CD4-positive, alpha-beta T cell treated with Interleukin-4 for 4 hours (primary cell): ENCODE results near the gene DPYD.

Experiments
- DNase-seq: peaks from one replicate; pipeline ENCODE4 v3.0.0-alpha.2; 2020

DPYD gene

DNA sequence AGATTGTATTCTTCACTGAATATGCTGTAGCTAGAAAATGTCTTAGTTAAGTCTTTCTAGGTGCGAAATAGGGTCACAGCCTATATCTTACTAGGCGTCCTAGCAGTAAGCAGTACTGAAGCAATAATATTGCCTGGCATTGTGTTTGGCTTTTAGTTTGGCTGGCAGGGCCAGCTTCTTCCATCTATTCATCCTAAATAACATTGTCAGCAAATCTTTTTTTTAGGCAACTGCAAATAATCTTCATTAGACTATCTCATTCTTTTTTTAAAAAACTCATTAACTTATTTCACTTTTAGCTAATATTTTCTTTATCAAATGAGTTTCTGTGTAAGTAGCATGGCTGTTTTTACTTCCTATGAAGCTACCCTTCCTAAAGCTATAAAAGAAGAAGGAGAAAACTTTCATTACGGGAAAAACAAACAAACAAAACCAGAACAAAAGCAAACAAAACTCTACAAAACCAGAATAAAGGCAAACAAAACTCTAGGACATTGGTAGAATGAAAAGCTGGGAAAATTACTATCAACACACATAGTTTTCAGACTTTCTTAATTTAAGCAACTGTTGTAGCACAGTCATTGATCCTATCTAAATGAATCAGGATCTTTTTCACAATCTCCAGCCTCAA, 506.0 kb downstream of the DPYD start:
- DNase-seq: no peak

DNA sequence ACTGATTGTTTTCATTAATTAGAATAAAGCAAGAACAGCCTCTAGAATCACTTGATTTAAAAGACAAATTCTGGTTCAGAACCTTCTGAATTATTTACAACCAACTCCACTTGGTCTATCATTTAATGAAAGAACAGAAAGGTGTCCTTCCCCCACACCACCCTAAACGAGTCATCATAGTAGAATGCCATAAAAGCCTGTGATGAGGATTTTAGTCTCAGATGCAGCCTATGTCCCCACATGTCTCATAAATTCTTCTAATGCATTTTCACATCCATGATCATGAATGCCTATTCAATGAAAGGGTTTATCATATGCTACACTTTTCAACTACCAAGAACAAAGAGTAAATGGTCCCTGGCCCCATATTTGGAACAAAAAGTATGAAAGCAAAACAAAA, 508.1 kb downstream of the DPYD start:
- DNase-seq: no peak

DNA sequence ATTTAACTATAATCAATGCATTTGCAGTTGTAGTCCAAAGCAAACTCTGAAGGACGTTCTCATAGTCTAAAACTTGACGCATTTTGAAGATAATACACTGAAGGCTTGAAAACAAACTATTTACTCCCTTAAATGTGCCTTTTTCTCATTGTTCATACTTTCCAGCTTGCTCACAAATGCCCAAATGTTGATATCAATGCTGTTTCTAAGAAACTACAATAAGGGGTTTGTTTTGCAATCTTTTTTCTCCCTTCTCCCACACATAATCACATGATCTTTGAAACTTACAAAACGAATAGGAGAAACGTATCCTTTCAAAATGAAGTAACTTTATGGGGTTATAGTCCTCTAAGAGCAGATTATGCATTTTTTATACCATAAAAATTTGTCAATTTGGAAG, 508.7 kb downstream of the DPYD start:
- no peak for DNase-seq

DNA sequence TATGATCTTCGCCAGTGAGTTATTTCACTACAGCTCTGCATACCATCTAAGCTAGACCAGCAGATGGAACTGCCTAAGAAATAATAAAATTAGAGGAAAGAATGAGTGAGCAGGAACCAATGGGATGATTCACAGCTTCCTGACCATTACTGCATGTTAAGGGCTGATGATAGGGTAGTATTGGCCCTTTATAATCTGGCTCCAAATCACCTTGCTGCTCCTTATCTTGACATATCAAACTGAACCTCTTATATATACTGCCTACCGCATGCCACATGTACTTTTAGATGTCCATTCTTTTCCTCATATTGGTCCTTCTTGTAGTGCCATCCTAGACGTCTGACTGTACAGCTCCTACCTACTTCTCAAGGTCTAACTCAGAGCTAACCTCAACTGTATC, 524.4 kb downstream of the DPYD start:
- no peak for DNase-seq

DNA sequence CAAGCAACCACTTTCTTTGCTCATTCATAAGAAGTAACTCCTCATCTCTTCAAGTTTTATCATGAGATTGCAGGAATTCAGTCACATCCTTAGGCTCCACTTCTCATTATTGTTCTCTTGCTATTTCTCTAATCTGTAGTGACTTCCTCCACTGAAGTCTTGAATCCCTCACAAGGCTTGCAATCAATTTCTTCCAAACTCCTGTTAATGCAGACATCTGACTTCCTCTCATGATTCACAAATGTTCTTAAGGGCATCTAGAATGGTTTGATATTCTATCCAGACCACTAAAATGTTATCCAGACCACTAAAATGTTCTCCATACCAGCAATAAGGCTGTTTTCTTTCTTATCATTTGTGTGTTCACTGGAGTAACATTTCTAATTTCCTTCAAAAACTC, 528.1 kb downstream of the DPYD start:
- DNase-seq: no peak

DNA sequence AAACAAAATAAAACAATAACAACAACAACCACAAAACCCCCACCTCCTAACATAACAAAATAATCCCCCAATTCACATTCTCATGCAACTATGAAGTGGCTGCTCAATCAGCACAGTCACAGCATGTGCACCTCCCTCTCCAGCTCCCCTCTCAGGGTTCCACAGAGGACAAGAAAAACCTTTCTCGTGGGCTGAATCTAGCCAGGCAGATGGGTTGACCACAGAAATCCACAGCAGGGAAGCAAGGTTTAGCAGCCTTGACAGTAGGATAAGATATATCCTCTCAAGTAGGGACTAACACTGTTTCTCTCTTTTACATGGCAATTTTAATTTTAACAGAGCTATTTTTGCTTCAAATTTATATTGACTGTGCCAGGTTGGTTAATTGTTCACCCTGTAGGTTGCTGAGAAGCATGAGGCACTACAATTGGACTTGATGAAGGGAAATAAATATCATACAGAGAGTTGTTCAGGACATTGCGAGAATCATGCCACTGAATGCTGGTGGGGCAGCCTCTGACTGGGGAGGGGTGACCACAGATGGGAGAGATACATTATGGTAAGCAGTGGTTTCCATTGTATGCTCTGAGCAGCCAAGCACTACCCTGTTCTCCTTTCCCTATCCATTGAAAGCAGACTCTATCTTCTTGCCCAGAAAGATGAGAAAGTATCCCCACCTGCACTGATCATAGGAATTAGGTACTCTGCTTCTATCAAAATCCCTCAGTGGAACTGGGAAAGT, 535.1 kb downstream of the DPYD start:
- DNase-seq: no peak

DNA sequence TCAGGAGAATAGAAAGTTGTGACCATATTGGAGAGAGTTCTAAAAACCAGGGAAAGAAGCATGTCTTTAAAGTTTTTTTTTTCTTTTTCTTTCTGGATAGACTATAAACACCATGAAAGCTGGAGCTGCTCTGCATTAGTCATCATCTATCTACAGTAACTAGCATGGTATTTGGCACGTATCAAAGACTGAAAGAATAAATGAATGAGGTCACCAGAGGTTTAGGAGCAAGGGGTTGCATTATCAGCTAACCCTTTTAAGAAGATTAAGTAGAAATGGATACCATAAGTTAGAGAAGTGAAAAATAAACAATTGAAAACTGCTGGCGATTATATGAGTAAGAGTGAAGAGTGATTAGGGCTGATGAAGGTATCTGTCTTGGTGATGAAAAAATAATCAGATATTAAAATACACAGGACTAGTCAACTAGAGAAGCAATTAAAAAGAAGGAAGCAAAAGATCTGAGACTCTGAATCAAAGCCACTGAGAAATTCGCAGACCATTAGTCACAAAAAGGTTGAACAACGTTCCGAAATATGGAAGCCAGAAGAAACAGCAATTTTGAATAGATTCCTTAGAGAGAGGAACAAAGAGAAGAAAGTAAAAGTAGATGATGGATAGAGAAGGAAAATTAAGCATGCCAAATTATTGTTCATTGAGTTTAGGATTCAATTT, 536.4 kb downstream of the DPYD start:
- DNase-seq: no peak

DNA sequence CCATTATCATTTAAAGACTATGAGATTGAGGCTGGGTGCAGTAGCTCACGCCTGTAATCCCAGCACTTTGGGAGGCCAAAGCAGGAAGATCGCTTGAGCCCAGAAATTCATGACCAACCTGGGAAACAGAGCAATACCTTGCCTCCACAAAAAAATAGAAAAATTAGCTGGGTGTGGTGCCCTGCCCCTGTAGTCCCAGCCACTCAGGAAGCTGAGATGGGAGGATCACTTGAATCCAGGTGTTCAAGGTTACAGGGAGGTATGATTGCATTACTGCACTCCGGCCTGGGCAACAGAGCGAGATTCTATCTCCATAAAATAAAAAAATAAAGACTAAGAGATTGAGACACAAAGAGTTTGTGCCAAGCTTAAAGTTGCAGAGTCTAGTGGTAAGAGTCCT, 537.0 kb downstream of the DPYD start:
- DNase-seq: no peak

DNA sequence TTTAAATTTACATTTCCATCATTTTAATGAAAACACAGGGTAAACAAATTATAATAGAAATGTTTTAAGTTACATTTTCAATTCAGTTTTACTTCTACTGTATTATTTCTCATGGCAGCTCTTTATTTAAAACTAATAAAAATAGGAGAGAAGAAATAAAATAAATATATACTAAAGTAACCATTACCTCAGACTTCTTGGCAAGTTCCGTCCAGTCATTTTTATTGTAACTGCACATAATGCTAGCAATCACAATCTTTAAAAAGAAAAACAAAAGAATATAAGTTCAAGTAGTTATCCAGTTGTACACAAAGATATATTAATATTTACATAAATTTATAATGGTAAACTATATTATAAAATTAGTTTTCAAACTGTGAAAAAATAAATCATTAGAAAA, 538.6 kb downstream of the DPYD start:
- DNase-seq: no peak

DNA sequence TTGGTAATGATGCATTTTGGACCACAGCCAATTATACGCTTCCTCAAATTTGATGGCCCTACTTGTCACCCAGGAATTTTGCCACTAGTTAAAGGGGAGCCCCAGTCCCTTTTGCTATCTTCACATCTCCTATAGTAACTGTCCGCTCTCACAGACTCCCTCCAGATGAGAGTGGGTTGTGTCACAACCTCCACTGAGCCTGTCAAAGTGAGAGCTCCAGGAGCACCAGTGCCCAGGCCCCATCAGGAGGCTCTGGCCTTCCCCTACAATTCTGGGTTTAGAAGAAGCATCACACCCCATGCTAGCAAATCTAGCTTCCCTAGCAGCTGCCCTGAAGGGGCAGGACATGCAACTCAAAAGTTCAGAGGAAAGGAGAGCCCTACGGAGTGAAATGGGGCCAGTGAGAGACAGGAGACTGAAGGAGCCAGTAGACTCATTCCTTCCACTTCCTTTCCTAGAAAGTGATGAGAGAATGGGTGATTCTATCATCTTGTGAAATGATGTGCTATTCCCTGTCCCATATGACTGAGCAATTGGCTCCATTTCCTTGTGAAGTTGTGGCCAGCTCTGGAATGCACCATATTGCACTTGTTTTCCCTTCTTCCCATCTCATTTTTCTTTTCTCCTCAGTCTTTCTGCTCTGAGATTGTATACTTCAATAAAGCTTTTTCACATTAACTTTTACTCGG, 541.3 kb downstream of the DPYD start:
- DNase-seq: no peak

DNA sequence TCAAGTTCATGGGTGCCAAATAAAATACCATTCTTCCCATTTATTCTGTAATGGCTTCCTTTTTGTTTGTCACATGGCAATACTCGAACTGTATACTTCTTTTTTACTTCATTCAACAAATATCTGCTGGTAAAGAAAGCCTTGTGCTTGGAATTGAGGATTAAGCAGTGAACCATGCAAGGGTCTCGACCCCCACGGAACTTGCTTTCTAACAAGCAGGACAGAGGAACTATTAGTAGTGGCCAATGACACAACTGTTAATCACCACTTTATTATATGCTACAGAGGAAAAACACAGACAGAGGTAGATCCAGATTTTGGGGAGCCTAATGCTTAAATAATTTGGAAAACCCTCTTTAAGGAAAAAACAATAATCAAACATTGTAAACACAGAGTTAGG, 542.2 kb downstream of the DPYD start:
- DNase-seq: no peak

DNA sequence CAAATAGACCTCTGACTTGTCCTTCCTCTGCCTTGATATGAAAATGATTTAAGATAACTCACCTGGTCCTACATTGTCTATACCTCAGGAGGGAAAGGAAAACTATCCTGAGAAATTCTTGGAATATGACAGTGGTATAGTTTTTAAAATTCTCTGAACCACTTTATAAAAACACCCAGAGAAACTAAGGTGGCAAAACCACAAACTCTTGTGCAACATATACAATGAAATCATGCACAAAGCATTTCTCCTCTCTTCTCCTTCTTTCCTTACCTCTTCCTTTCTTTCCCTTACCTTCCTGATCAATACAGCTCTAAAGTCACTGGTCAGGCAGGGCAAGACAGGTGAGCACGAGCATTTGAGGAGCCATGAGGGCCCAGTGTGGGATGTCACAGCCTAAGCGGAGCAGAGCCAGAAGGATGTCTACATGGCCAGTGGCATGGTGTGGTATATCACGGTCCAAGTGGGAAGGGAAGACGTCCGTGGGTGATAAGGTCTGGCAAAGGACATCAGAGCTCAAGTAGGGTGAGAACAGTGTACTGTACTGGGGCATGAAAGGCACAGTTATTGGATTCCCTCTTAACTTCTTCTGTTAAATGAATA, 543.3 kb downstream of the DPYD start:
- DNase-seq: no peak

DNA sequence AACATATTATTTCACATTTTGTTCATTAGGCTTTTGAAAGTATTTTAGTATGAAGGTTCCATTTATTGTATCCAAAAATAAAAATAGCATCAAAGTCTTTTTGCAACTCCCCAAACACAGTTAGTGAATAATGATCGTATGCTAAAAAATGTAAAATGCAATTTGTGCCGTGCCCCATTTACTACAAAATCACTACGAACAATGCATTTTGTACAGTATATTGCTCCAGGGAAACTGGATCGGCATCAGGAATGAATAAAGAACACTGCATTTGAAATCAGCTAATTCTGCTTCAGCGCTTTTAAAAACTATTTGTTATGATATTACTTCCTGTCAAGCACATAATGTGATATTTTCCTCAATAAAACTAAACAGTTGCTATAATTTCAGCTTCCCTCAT, 547.8 kb downstream of the DPYD start:
- no peak for DNase-seq

DNA sequence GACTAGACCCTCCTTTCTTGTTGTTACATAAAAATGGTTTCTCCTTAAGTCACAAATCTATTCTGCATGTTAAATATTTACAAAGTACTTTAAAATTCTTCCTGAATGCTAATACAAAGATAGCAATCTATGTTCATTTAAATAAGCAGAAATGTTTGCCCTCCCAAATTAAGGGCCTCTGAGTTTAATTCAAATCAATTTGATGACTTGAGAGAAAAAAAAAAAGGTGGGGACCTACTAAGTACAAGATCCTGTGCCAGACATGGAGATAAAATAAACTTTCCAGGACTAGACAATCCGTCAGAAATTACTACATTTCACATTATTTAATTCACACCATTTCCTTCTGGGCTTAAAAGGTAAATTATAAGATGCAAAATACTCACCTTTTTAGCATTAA, 548.3 kb downstream of the DPYD start:
- DNase-seq: no peak

DNA sequence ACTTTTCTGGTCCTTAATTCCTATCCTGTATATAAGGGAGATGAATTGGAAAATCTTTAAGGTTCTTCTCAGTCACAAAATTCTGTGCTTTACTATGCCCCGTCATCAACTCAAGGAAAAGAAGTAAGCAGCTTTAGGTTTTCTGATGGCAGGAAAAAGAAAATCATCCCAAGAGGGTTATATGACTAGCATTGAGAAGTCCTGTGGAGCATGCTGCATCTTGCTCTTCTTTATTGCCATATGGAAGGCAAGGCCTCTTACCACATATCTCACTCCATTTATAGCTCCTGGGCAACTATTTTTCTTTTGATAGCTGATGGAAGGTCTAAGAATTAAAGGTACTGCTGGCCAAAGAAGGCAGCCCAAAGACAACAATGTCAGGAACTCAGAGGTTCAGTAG, 552.5 kb downstream of the DPYD start:
- DNase-seq: no peak

DNA sequence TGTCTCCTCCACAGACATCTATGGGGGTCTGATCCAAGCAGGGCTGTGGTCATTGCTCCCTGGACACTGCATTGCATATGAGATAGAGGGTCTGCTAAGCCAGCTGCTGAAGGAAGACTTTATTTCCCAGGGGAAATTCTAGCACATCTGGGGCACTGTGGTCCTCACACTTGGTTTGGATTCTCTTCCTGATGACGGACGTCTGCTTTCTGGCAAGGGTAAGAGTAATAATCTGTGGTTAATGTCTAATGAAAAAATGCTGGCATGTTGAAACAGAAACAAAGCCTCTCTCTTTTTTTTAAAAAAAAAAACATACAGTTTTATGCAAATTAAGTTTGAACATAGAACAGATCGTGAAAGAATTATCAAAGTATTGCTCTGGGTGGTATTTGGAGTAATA, 553.9 kb downstream of the DPYD start:
- no peak for DNase-seq

DNA sequence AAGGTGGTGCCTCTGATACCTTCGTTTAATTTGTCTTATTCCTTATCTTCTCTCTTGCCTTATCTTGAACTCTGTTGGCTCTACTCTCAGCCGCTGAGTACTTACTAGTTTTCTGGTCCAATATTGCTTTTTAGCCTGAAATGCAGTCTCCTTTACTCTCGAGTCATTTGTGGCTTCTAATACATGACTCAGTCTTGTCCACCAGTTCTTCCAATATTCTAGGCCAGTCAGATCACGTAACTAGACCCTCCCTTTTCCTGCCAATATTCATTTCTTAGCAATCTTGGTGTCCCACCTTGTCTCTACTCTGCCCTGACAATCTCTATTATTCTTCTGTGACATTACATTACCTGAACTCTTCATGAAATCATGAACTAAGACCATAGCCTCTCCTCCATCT, 555.8 kb downstream of the DPYD start:
- no peak for DNase-seq

DNA sequence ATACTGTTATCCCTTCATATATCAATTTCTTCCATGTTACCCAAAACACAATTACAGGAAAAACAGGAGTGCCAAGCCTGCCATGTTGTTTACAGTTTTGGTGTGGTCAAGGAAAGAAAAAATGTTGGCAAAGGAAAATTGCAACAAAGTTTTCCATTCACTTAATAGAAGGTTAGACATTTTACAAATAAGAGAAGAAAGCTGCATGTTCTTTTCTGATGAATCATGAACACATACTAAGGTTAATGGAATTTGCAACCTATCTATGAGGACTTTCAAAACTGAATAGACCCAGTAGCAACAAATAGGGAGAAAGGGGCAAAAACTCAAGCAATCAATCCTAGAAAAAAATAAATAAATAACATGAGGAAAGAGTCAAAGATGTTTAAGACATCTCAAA, 556.7 kb downstream of the DPYD start:
- DNase-seq: no peak

DNA sequence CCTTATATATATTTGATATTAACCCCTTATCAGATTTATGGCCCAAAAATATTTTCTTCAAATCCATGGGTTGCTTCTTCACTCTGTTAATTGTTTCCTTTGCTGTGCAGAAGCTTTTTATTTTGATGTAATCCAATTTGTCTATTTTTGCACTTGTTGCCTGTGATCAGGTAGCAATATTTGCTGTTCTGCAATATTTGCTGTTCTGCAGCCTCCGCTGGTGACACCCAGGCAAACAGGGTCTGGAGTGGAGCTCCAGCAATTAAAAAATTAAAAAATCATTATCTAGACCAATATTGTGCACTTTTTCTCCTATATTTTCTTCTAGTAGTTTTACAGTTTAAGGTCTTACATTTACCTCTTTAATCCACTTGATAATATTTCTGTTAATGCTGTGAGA, 564.5 kb downstream of the DPYD start:
- DNase-seq: no peak

DNA sequence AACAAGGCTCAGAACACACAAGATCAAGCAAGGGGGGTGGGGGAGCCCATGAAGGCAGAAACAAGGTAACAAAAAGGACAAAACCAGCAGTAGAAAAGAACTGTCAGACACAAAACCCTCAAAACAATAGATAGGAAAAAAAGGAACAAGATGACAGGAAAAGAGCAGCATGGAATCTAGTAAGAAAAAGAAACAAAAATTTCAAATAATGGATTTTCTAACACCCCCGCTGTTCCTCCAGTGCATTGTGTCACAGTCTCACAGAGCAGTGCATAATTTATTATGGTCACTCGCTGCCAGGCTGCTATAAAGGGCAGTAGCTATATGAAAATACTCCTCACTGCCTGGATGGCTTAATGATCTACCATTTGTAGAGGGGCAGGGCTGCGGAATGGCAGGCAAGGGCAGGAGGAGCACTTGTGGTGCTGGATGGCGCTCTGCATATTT, 567.9 kb downstream of the DPYD start:
- no peak for DNase-seq

DNA sequence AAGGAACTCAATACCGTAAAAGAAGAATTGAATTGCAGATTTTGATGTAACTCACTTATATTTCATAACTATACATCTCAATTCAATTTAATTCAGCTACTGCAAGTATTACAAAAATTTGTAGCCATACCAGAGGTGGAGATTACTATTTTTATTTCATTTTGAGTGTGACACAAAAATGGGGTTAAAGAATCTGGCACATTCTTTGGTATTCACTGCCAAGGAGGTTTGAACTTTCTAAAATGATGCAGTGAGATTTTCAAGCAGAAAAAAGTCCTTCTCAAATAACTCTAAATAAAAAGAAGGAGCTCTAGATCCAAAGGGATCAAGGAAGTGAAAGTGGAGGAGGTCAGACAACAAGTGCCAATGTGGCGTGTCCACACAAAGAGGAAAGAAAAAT, 569.0 kb downstream of the DPYD start:
- no peak for DNase-seq

DNA sequence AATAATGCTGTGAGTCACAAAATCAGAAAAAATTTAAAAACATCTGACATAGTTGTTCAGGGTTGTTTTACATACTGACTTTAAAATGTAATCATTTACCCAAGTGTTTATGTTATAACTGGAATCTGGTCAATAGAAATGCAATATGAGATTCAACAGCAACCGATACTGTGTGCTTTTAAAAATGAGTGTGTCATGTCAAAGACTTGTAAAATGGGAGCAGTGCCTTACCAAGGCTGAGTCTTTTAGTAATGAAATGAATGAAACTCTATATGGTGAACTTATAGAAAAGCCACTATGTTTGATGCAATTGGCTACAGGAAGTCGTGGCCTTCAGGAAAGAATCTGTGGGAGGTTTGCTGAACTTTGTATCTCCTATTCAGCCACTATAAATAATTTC, 570.2 kb downstream of the DPYD start:
- DNase-seq: no peak

DNA sequence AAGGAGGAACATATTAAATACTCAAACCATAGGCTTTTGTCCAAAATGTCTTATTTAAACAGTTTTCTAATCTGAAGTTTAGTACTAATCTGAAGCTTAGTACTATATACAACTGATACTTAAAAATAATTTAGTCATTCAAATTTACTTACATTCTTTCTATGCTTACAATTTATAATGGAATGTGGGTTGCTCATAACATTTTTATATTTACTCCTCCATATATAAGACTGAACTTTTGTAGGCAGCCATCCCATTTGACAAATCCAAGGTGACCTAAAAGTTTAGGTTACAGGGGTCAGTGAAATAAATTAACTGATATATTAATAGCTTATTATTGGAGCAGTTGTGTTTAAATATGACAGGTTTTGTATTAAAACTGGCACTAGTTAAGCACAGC, 570.6 kb downstream of the DPYD start:
- no peak for DNase-seq
